HepG2 (cell line): ENCODE results near the gene GDF11. TPM values are rescaled to one million over a fixed set of nuclear protein-coding genes. Genes with fewer than 3 reads are reported as not detected.

ENCODE experiments used
- CBFB ChIP-seq: sonication (generic); formaldehyde crosslinking; IDR thresholded peaks from 2 replicates; pipeline ENCODE4 v1.4.0; 2020; ENCODE audit warnings: missing genetic modification reagents
- HNRNPH1 ChIP-seq: fragments of 200-400 bp; formaldehyde crosslinking; optimal IDR thresholded peaks from 2 replicates; pipeline ENCODE3; 2017; ENCODE audit warnings: mild to moderate bottlenecking, low read depth, low read length
- MEF2D ChIP-seq: sonication (generic); formaldehyde crosslinking; IDR thresholded peaks from 2 replicates; pipeline ENCODE4 v1.5.1; 2020; ENCODE audit warnings: mild to moderate bottlenecking, missing genetic modification reagents
- POLR2AphosphoS2 ChIP-seq: IDR thresholded peaks from 2 replicates; pipeline ENCODE4 v1.6.1; 2011; ENCODE audit warnings: low read depth, low read length, improper control_type of control experiment
- TERF1 ChIP-seq: sonication (generic); formaldehyde crosslinking; IDR thresholded peaks from 2 replicates; pipeline ENCODE4 v1.8.0; 2022; ENCODE audit warnings: mild to moderate bottlenecking, missing genetic modification reagents, moderate library complexity
- WIZ ChIP-seq: sonication (generic); formaldehyde crosslinking; IDR thresholded peaks from 2 replicates; pipeline ENCODE4 v1.5.1; 2020; ENCODE audit warnings: mild to moderate bottlenecking, missing genetic modification reagents
- ZFP91 ChIP-seq: sonication (generic); formaldehyde crosslinking; IDR thresholded peaks from 2 replicates; pipeline ENCODE4 v1.9.0; 2022; ENCODE audit warnings: missing genetic modification reagents, mild to moderate bottlenecking, borderline replicate concordance
- ZNF451 ChIP-seq: sonication (generic); formaldehyde crosslinking; IDR thresholded peaks from 2 replicates; pipeline ENCODE4 v1.5.0; 2020; ENCODE audit warnings: mild to moderate bottlenecking, missing genetic modification reagents
- ZNF644 ChIP-seq: IDR thresholded peaks from 2 replicates; pipeline ENCODE4 v1.6.1; 2016; ENCODE audit warnings: low read depth
- ZSCAN21 ChIP-seq: sonication (generic); formaldehyde crosslinking; IDR thresholded peaks from 2 replicates; pipeline ENCODE4 v1.8.0; 2022; ENCODE audit warnings: mild to moderate bottlenecking, missing genetic modification reagents, moderate library complexity, borderline replicate concordance
- polyA plus RNA-seq, 8 experiments: library from polyadenylated mRNA; depleted of rRNA in 3 of 8; stranded (reverse) in 7 of 8; unstranded in 1 of 8; fragments of >200 nt; fragmentation: Illumina TruSeq in 4 of 8; extraction: Trizol in 4 of 8; gene quantifications; 2 replicates each; pipeline versions ENCODE4 v1.2.1 to v1.2.3, GENCODE V29; 2011 to 2016; ENCODE audit warnings: low read depth in 4 of 8, missing spikeins in 1 of 8, mixed read lengths in 1 of 8; ENCODE audit not compliant: insufficient read depth in 1 of 8
- total RNA-seq, 5 experiments: library from RNA; depleted of rRNA; stranded (reverse); fragments of >200 nt; fragmentation: Illumina TruSeq; extraction: Trizol; gene quantifications; 2 replicates each; pipeline ENCODE4 v1.2.3, GENCODE V29; 2016; ENCODE audit warnings: low read depth in 1 of 5
- TF ChIP-seq, protein P1 (sequence below): sonication (generic); formaldehyde crosslinking; conservative IDR thresholded peaks from 2 replicates; pipeline ENCODE4 v1.4.0; 2020; ENCODE audit warnings: missing genetic modification reagents
- TF ChIP-seq, protein P2 (sequence below): sonication (generic); formaldehyde crosslinking; IDR thresholded peaks from 2 replicates; pipeline ENCODE4 v1.4.0; 2020; ENCODE audit warnings: missing genetic modification reagents
- TF ChIP-seq, protein P3 (sequence below): sonication (generic); formaldehyde crosslinking; IDR thresholded peaks from 2 replicates; pipeline ENCODE4 v1.5.0; 2020; ENCODE audit warnings: missing genetic modification reagents
- TF ChIP-seq, protein P4 (sequence below): sonication (generic); formaldehyde crosslinking; IDR thresholded peaks from 2 replicates; pipeline ENCODE4 v1.5.0; 2020; ENCODE audit warnings: mild to moderate bottlenecking, missing genetic modification reagents

Gene GDF11
- total and polyA plus RNA-seq, 2 of the 13 experiments (the other 11 are each of a cell fraction or from before 2014, with no cell fraction given): 0.63 to 1.5 TPM

GRCh38 chr12:55715833-55716581 lies 26.9 kb upstream of the GDF11 start, which contains the start of gene BLOC1S1 (continued):
- TF ChIP-seq, protein P1, sequence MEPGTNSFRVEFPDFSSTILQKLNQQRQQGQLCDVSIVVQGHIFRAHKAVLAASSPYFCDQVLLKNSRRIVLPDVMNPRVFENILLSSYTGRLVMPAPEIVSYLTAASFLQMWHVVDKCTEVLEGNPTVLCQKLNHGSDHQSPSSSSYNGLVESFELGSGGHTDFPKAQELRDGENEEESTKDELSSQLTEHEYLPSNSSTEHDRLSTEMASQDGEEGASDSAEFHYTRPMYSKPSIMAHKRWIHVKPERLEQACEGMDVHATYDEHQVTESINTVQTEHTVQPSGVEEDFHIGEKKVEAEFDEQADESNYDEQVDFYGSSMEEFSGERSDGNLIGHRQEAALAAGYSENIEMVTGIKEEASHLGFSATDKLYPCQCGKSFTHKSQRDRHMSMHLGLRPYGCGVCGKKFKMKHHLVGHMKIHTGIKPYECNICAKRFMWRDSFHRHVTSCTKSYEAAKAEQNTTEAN (CRISPR knock-in tag): no peak
- TF ChIP-seq CBFB (peak; percentile 84), TERF1 (no peak), MEF2D (peak; percentile 40; the same call in 1 of the 2 replicates), ZNF644 (CRISPR knock-in tag) (0 out of 2 replicates have a peak, but pooled peaks have one; percentile 19), POLR2AphosphoS2 (no peak), WIZ (CRISPR knock-in tag) (no peak), ZFP91 (CRISPR knock-in tag) (peak; percentile 87; the same call in 1 of the 2 replicates), HNRNPH1 (no peak), ZNF451 (CRISPR knock-in tag) (no peak; the same call in 1 of the 2 replicates), ZSCAN21 (CRISPR knock-in tag) (0 out of 2 replicates have a peak, but pooled peaks have one; percentile 59)
- TF ChIP-seq, protein P2, sequence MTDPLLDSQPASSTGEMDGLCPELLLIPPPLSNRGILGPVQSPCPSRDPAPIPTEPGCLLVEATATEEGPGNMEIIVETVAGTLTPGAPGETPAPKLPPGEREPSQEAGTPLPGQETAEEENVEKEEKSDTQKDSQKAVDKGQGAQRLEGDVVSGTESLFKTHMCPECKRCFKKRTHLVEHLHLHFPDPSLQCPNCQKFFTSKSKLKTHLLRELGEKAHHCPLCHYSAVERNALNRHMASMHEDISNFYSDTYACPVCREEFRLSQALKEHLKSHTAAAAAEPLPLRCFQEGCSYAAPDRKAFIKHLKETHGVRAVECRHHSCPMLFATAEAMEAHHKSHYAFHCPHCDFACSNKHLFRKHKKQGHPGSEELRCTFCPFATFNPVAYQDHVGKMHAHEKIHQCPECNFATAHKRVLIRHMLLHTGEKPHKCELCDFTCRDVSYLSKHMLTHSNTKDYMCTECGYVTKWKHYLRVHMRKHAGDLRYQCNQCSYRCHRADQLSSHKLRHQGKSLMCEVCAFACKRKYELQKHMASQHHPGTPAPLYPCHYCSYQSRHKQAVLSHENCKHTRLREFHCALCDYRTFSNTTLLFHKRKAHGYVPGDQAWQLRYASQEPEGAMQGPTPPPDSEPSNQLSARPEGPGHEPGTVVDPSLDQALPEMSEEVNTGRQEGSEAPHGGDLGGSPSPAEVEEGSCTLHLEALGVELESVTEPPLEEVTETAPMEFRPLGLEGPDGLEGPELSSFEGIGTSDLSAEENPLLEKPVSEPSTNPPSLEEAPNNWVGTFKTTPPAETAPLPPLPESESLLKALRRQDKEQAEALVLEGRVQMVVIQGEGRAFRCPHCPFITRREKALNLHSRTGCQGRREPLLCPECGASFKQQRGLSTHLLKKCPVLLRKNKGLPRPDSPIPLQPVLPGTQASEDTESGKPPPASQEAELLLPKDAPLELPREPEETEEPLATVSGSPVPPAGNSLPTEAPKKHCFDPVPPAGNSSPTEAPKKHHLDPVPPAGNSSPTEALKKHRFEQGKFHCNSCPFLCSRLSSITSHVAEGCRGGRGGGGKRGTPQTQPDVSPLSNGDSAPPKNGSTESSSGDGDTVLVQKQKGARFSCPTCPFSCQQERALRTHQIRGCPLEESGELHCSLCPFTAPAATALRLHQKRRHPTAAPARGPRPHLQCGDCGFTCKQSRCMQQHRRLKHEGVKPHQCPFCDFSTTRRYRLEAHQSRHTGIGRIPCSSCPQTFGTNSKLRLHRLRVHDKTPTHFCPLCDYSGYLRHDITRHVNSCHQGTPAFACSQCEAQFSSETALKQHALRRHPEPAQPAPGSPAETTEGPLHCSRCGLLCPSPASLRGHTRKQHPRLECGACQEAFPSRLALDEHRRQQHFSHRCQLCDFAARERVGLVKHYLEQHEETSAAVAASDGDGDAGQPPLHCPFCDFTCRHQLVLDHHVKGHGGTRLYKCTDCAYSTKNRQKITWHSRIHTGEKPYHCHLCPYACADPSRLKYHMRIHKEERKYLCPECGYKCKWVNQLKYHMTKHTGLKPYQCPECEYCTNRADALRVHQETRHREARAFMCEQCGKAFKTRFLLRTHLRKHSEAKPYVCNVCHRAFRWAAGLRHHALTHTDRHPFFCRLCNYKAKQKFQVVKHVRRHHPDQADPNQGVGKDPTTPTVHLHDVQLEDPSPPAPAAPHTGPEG (CRISPR knock-in tag): no peak
- TF ChIP-seq, protein P3, sequence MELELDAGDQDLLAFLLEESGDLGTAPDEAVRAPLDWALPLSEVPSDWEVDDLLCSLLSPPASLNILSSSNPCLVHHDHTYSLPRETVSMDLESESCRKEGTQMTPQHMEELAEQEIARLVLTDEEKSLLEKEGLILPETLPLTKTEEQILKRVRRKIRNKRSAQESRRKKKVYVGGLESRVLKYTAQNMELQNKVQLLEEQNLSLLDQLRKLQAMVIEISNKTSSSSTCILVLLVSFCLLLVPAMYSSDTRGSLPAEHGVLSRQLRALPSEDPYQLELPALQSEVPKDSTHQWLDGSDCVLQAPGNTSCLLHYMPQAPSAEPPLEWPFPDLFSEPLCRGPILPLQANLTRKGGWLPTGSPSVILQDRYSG: no peak
- TF ChIP-seq, protein P4, sequence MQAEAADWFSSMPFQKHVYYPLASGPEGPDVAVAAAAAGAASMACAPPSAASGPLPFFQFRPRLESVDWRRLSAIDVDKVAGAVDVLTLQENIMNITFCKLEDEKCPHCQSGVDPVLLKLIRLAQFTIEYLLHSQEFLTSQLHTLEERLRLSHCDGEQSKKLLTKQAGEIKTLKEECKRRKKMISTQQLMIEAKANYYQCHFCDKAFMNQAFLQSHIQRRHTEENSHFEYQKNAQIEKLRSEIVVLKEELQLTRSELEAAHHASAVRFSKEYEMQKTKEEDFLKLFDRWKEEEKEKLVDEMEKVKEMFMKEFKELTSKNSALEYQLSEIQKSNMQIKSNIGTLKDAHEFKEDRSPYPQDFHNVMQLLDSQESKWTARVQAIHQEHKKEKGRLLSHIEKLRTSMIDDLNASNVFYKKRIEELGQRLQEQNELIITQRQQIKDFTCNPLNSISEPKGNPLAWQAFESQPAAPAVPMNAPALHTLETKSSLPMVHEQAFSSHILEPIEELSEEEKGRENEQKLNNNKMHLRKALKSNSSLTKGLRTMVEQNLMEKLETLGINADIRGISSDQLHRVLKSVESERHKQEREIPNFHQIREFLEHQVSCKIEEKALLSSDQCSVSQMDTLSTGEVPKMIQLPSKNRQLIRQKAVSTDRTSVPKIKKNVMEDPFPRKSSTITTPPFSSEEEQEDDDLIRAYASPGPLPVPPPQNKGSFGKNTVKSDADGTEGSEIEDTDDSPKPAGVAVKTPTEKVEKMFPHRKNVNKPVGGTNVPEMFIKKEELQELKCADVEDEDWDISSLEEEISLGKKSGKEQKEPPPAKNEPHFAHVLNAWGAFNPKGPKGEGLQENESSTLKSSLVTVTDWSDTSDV (CRISPR knock-in tag): no peak
